IMR-90 (cell line): ENCODE data around the gene SLIT1.

Experiments used
- BHLHE40 ChIP-seq: fragments of 150-350 bp; IDR thresholded peaks from 2 replicates; pipeline ENCODE4 v1.6.1; 2016; ENCODE audit warnings: mild to moderate bottlenecking, low read depth, low read length
- CEBPB ChIP-seq: IDR thresholded peaks from 2 replicates; pipeline ENCODE4 v1.6.1; 2012; ENCODE audit warnings: low read depth, low read length, improper control_type of control experiment
- CHD1 ChIP-seq: IDR thresholded peaks from 2 replicates; pipeline ENCODE4 v1.6.1; 2012; ENCODE audit warnings: low read depth, low read length, improper control_type of control experiment
- CTCF ChIP-seq: conservative IDR thresholded peaks from 2 replicates; pipeline ENCODE4 v1.5.1; 2012; ENCODE audit warnings: mild to moderate bottlenecking, low read depth, low read length, improper control_type of control experiment
- MAZ ChIP-seq: IDR thresholded peaks from 2 replicates; pipeline ENCODE4 v1.6.1; 2012; ENCODE audit warnings: low read depth, mild to moderate bottlenecking, low read length, improper control_type of control experiment, moderate library complexity, borderline replicate concordance
- MXI1 ChIP-seq: IDR thresholded peaks from 2 replicates; pipeline ENCODE4 v1.6.1; 2012; ENCODE audit warnings: low read depth, mild to moderate bottlenecking, low read length, moderate library complexity, borderline replicate concordance
- POLR2A ChIP-seq: IDR thresholded peaks from 2 replicates; pipeline ENCODE4 v1.6.1; 2012; ENCODE audit warnings: mild to moderate bottlenecking, low read depth, low read length
- RAD21 ChIP-seq: IDR thresholded peaks from 2 replicates; pipeline ENCODE4 v1.6.1; 2012; ENCODE audit warnings: low read length, improper control_type of control experiment
- RCOR1 ChIP-seq: IDR thresholded peaks from 2 replicates; pipeline ENCODE4 v1.6.1; 2012; ENCODE audit warnings: mild to moderate bottlenecking, low read length, improper control_type of control experiment; ENCODE audit not compliant: insufficient replicate concordance
- SMC3 ChIP-seq: fragments of 150-350 bp; IDR thresholded peaks from 2 replicates; pipeline ENCODE4 v1.6.1; 2016; ENCODE audit warnings: low read depth, mild to moderate bottlenecking, antibody characterized with exemption, low read length, moderate library complexity
- USF2 ChIP-seq: fragments of 150-350 bp; IDR thresholded peaks from 2 replicates; pipeline ENCODE4 v1.6.1; 2017; ENCODE audit warnings: mild to moderate bottlenecking, antibody characterized with exemption, low read length, low read depth

GRCh38 chr10:97099868-97100267 lies 85.9 kb downstream of the SLIT1 start:
- TF ChIP-seq POLR2A (no peak), CTCF (no peak), CHD1 (no peak), RCOR1 (no peak), CEBPB (no peak), MXI1 (no peak), MAZ (no peak), BHLHE40 (no peak), USF2 (no peak), RAD21 (no peak), SMC3 (no peak)
